ENCODE measurements around the gene CDC45. TPM values are rescaled to one million over a fixed set of nuclear protein-coding genes. Genes with fewer than 3 reads are reported as not detected.
"Not testable (repeated sequence)": the region's sequence is repeated elsewhere in the genome, so short reads cannot be mapped to it uniquely, and the experiment has no call there.

The CDC45 gene
- total RNA-seq, 2 experiments from 2014 or later: 59.5 to 65.7 TPM

GRCh38 chr22:19526076-19526701 lies 46.5 kb downstream of the CDC45 start:
- Mint-ChIP-seq H3K9me3 (no peaks in the 10 kb centered on the region), H3K4me3 (no peak overlapping the region), H3K36me3 (ENCODE audit: low read depth) (peaks cover 2% of the 10 kb centered on the region), H3K4me1 (peaks cover 17% of the 10 kb centered on the region), H3K27ac (no peak overlapping the region), H3K27me3 (peaks cover 32% of the 10 kb centered on the region)
- DNase-seq: no peak
- ChIA-PET POLR2A (no interaction called here), CTCF (interaction anchor here (1.1 kb wide), 1 partner anchor 32 kb away, joined by 3 read pairs; no protein-coding TSS in a partner anchor)

DNA sequence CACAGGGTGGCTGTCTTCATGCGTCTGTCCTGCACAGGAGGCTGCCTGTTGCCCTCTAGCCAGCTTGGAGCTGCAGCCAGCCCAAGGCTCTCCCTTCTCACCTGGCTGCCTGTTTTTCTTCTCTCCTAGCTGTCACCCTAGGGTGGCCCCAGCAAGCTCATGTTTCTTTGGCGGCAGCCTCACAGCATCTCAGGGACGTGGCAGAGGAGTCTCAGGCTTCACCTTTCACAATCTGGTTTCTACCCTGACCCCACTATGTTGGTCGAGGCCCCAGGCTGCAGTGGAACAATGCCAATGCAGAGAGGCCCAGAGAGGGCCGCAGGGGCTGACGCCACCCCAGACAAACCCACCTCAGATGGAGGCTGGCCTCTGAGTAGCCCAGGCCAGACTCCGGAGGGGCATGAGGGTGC lies 47.0 kb downstream of the CDC45 start:
- H3K36me3 Mint-ChIP-seq (ENCODE audit: low read depth): peaks cover 2% of the 10 kb centered on the region
- H3K9me3 Mint-ChIP-seq: no peaks in the 10 kb centered on the region
- ChIA-PET CTCF (interaction anchor here (1.1 kb wide), 1 partner anchor 32 kb away, joined by 3 read pairs; no protein-coding TSS in a partner anchor), POLR2A (no interaction called here)
- no peak overlapping the region for H3K4me3 Mint-ChIP-seq
- no peak overlapping the region for H3K27ac Mint-ChIP-seq
- no peak for DNase-seq
- peaks cover 32% of the 10 kb centered on the region for H3K27me3 Mint-ChIP-seq
- H3K4me1 Mint-ChIP-seq: peaks cover 17% of the 10 kb centered on the region

DNA sequence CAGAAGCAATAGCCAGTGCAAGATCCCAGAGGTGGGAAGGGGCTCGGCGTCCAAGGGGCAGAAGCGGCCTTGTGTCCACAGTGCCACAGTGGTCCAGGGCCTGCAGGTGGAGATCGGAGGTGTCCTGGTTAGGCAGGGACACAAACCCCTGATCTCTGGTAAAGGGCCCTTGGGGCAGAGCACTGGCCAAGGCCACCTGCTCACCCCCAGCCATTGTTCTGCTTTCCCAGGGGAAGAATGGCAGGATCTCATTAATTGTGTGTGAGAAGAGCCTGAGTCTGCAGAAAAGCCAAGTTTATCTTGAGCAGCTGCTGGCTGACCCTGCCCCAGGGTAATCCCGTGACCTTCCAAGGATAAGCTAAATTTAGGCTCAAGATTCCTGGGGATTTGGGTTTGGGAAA lies 47.6 kb downstream of the CDC45 start:
- Mint-ChIP-seq H3K27me3 (peaks cover 32% of the 10 kb centered on the region), H3K4me3 (no peak overlapping the region), H3K36me3 (ENCODE audit: low read depth) (no peaks in the 10 kb centered on the region), H3K27ac (no peak overlapping the region), H3K9me3 (no peaks in the 10 kb centered on the region), H3K4me1 (peaks cover 17% of the 10 kb centered on the region)
- ChIA-PET POLR2A (no interaction called here), CTCF (interaction anchor here (1.1 kb wide), 1 partner anchor 33 kb away, joined by 3 read pairs; no protein-coding TSS in a partner anchor)
- DNase-seq: no peak

DNA sequence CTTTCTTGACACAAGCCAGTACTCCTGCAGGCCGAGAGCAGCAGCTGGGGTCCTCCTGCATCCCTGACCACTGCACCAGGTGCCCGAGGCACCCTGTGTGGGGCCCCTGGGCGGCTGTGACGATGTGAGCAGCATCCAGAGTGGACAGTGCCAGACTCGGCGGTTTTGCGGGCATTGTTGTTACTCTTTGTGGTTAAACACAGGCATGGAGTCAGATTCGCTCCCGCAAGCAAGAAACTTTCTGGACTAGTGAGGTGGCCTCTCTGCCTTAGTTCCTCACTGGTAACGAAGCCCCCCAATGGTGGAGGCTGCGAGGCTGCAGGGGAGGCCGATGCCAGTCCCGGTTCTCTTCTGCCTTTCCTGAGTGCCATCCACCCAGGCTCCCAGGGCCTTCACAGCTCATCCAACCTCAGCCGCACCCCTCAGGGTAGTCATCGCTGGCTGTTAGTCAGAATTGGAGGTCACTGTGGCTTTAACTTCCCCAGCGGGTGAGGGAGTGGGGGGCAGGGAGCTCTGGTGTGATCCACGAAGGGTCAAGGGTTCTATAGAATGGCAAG lies 48.2 kb downstream of the CDC45 start:
- Mint-ChIP-seq H3K4me3 (no peak overlapping the region), H3K4me1 (peaks cover 14% of the 10 kb centered on the region), H3K27me3 (peaks cover 33% of the 10 kb centered on the region), H3K27ac (no peak overlapping the region), H3K36me3 (ENCODE audit: low read depth) (no peaks in the 10 kb centered on the region), H3K9me3 (no peaks in the 10 kb centered on the region)
- CTCF ChIA-PET: interaction anchor here (0.7 kb wide), 1 partner anchor 9 kb away, joined by 4 read pairs; no protein-coding TSS in a partner anchor
- no peak for DNase-seq
- POLR2A ChIA-PET: no interaction called here

DNA sequence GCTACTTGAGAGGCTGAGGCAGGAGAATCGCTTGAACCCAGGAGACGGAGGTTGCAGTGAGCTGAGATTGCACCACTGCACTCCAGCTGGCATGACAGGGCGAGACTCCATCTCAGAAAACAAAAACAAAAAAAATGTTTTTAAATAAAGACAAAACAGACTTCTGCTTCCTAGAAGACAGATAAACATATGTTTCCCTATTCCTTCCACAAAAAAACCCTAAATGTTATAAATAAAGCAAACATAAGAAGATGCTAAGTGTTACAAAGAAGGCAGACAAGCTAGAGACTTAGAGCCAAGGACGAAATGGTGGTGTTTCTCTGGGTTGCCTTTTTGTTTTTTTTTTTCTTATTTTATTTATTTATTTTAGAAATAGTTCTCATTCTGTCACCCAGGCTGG lies 50.1 kb downstream of the CDC45 start:
- peaks cover 2% of the 10 kb centered on the region for H3K4me1 Mint-ChIP-seq
- ChIA-PET CTCF (interaction anchor here (1.2 kb wide), 1 partner anchor 14 kb away, joined by 3 read pairs; no protein-coding TSS in a partner anchor), POLR2A (no interaction called here)
- H3K4me3 Mint-ChIP-seq: no peak overlapping the region
- H3K27ac Mint-ChIP-seq: no peak overlapping the region
- no peak for DNase-seq
- peaks cover 27% of the 10 kb centered on the region for H3K27me3 Mint-ChIP-seq
- H3K36me3 Mint-ChIP-seq (ENCODE audit: low read depth): no peaks in the 10 kb centered on the region
- no peaks in the 10 kb centered on the region for H3K9me3 Mint-ChIP-seq

DNA sequence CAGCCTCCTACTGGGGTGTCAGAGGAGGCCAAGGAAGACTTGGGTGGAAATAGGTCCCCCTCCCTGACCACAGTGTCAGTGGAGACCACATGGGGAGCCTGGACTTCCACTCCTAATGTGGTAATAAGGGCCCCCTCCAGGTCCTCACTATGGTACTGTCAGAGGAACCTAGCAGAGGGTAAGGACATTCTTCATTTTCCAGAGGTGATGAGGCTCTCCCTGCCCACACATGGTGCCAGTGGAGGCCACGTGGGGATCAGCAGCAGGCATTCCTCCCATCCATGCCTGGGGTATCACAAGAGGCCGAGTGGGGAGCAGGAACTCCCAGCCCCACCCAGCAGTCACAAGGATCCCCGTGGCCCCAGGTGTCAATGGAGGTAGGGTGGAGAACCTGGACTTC lies 51.0 kb downstream of the CDC45 start:
- ChIA-PET CTCF (interaction anchor here (1.2 kb wide), 1 partner anchor 13 kb away, joined by 3 read pairs; no protein-coding TSS in a partner anchor), POLR2A (no interaction called here)
- H3K27me3 Mint-ChIP-seq: peaks cover 25% of the 10 kb centered on the region
- no peaks in the 10 kb centered on the region for H3K4me1 Mint-ChIP-seq
- DNase-seq: no peak
- no peaks in the 10 kb centered on the region for H3K36me3 Mint-ChIP-seq (ENCODE audit: low read depth)
- H3K9me3 Mint-ChIP-seq: no peaks in the 10 kb centered on the region
- H3K4me3 Mint-ChIP-seq: no peak overlapping the region
- H3K27ac Mint-ChIP-seq: no peak overlapping the region

GRCh38 chr22:19531327-19531726 lies 51.6 kb downstream of the CDC45 start:
- H3K27me3 Mint-ChIP-seq: peaks cover 20% of the 10 kb centered on the region
- DNase-seq; H3K9me3 Mint-ChIP-seq; H3K36me3 Mint-ChIP-seq (ENCODE audit: low read depth); POLR2A ChIA-PET; H3K27ac Mint-ChIP-seq; H3K4me1 Mint-ChIP-seq; H3K4me3 Mint-ChIP-seq: not testable (repeated sequence)
- CTCF ChIA-PET: interaction anchor here (1.1 kb wide), 1 partner anchor 99 kb away, joined by 4 read pairs; no protein-coding TSS in a partner anchor

- Mint-ChIP-seq H3K36me3 (ENCODE audit: low read depth) (no peaks in the 10 kb centered on the region), H3K27me3 (peaks cover 16% of the 10 kb centered on the region), H3K4me3 (no peak overlapping the region), H3K9me3 (no peaks in the 10 kb centered on the region), H3K4me1 (no peaks in the 10 kb centered on the region), H3K27ac (no peak overlapping the region)
- ChIA-PET CTCF (interaction anchor here (0.6 to 1.5 kb wide), 2 partner anchors 50 to 1557 kb away, joined by 3 to 5 read pairs; no protein-coding TSS in a partner anchor), POLR2A (no interaction called here)
- no peak for DNase-seq
Observed at GRCh38 chr22:19533049-19533626, 53.4 kb downstream of the CDC45 start.

DNA sequence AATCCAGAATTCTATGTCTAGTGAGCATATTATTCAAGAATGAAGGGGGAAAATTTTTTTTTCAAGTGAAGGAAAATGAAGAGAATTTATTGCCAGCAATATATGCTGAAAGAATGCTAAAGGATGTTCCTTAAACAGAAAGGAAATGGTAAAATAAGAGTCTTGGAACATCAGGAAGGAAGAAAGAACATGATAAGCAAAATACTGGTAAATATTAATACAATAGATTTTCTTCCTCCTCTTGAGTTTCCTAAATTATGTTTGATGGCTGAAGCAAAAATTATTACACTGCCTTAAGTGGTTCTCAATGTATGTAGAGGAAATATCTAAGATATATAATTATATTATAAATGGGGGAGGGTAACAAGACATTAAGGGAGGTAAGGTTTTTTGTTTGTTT lies 54.1 kb downstream of the CDC45 start:
- Mint-ChIP-seq H3K36me3 (ENCODE audit: low read depth) (no peaks in the 10 kb centered on the region), H3K4me1 (no peaks in the 10 kb centered on the region), H3K27ac (no peak overlapping the region), H3K9me3 (no peaks in the 10 kb centered on the region), H3K4me3 (no peak overlapping the region), H3K27me3 (peaks cover 16% of the 10 kb centered on the region)
- CTCF ChIA-PET: no interaction called here
- no peak for DNase-seq
- POLR2A ChIA-PET: no interaction called here

DNA sequence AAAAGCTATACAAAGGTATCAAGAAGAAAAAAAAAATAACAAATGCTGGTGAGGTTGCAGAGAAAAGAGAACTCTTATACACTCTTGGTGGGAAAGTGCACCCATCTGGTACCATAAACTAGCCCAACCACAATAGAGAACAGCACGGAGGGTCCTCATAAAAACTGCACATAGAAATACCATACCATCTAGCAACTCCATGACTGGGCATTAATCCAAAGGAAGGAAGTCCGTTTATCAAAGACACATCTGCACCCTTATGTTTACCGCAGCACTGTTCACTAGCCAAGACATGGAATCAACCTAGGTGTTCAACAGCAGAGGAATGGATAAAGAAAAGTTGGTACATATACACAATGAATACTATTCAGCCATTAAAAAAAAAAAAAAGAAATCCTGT lies 55.3 kb downstream of the CDC45 start:
- ChIA-PET POLR2A (no interaction called here), CTCF (no interaction called here)
- no peak overlapping the region for H3K27ac Mint-ChIP-seq
- H3K36me3 Mint-ChIP-seq (ENCODE audit: low read depth): no peaks in the 10 kb centered on the region
- no peak overlapping the region for H3K4me3 Mint-ChIP-seq
- no peaks in the 10 kb centered on the region for H3K4me1 Mint-ChIP-seq
- DNase-seq: no peak
- peaks cover 16% of the 10 kb centered on the region for H3K27me3 Mint-ChIP-seq
- H3K9me3 Mint-ChIP-seq: no peaks in the 10 kb centered on the region

DNA sequence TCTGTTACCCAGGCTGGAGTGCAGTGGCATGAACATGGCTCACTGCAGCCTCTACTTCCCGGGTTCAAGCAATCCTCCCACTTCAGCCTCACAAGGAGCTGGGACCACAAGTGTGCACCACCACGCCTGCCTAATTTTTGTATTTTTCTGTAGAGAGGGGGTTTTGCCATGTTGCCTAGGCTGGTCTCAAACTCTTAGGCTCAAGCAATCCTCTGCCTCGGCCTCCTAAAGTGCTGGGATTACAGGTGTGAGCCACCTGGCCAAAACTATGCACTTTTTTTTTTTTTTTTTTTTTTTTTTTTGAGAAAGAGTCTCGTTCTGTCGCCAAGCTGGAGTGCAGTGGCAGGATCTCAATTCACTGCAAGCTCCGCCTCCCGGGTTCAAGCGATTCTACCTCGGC lies 56.8 kb downstream of the CDC45 start:
- Mint-ChIP-seq H3K27me3 (peaks cover 12% of the 10 kb centered on the region), H3K4me1 (no peaks in the 10 kb centered on the region), H3K27ac (no peak overlapping the region), H3K9me3 (no peaks in the 10 kb centered on the region), H3K36me3 (ENCODE audit: low read depth) (no peaks in the 10 kb centered on the region), H3K4me3 (no peak overlapping the region)
- ChIA-PET POLR2A (no interaction called here), CTCF (interaction anchor here (0.6 kb wide), 1 partner anchor 61 kb away, joined by 4 read pairs; no protein-coding TSS in a partner anchor)
- no peak for DNase-seq

DNA sequence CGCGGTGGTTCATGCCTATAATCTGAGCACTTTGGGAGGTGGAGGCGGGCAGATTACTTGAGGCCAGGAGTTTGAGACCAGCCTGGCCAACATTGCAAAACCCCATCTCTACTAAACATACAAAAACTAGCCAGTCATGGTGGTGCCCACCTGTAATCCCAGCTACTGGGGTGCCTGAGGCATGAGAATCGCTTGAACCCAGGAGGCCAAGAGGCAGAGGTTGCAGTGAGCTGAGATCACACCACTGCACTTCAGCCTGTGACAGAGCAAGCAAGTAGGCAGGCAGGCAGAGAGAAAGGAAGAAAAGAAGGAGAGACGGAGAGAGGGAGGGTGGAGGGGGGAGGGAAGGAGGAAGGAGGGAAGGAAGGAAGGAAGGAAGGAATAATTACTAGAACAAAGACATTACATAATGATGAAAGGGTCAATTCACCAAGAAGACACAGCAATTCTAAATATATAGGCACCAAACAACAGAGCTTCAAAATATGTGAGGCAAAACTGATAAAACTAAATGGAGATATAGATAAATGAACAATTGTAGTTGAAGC lies 58.3 kb downstream of the CDC45 start:
- no peaks in the 10 kb centered on the region for H3K9me3 Mint-ChIP-seq
- POLR2A ChIA-PET: no interaction called here

GRCh38 chr22:19540394-19540793 lies 60.7 kb downstream of the CDC45 start:
- H3K9me3 Mint-ChIP-seq: no peaks in the 10 kb centered on the region
- no peaks in the 10 kb centered on the region for H3K27me3 Mint-ChIP-seq
- no peaks in the 10 kb centered on the region for H3K4me1 Mint-ChIP-seq
- no peaks in the 10 kb centered on the region for H3K36me3 Mint-ChIP-seq (ENCODE audit: low read depth)
- no peak for DNase-seq
- ChIA-PET CTCF (interaction anchor here (0.6 kb wide), 2 partner anchors 21 to 36 kb away, joined by 3 to 4 read pairs; no protein-coding TSS in a partner anchor), POLR2A (interaction anchor here (0.6 kb wide), 1 partner anchor 94 kb away, joined by 3 read pairs; no protein-coding TSS in a partner anchor)
- H3K4me3 Mint-ChIP-seq: no peak overlapping the region
- no peak overlapping the region for H3K27ac Mint-ChIP-seq

More for the DNA sequence above, 58.3 kb downstream of the CDC45 start:
- H3K36me3 Mint-ChIP-seq (ENCODE audit: low read depth): no peaks in the 10 kb centered on the region
- peaks cover 8% of the 10 kb centered on the region for H3K27me3 Mint-ChIP-seq
- H3K4me3 Mint-ChIP-seq: no peak overlapping the region
- DNase-seq: no peak
- H3K27ac Mint-ChIP-seq: no peak overlapping the region
- CTCF ChIA-PET: no interaction called here
- H3K4me1 Mint-ChIP-seq: no peaks in the 10 kb centered on the region

Measured in activated CD4-positive, alpha-beta T cell treated with anti-CD3 and anti-CD28 coated beads, Interleukin-2, amount 10 ng/mL, durations not matched to agents 7 days and 5 days (primary cell).